Endothelial cell of umbilical vein (primary cell): ENCODE results near the gene EEF1AKMT2. TPM values are rescaled to one million over a fixed set of nuclear protein-coding genes. Genes with fewer than 3 reads are reported as not detected.

ENCODE experiments used
- BruUV-seq: library from RNA; stranded (reverse); fragments of 400-500 nt; replicated peaks from 2 replicates; lab custom pipeline; 2021; lab: Mats Ljungman, UMichigan
- CTCF ChIA-PET: fragments of 300-600, 350-600 bp; sonication (Branson Sonifier 250); formaldehyde crosslinking; loops from one replicate; lab custom pipeline; 2021; ENCODE audit warnings: antibody characterized with exemption, inconsistent platforms; lab: Charles Lee
- POLR2A ChIA-PET: fragments of 300-600, 350-600 bp; sonication (Branson Sonifier 250); formaldehyde crosslinking; loops from one replicate; lab custom pipeline; 2021; ENCODE audit warnings: antibody characterized with exemption, inconsistent platforms; lab: Charles Lee
- DNase-seq: peaks from one replicate; pipeline ENCODE4 v3.0.0-alpha.2; 2011; ENCODE audit warnings: low read depth, low spot score
- FAIRE-seq: peaks from 2 replicates; lab custom pipeline; 2011; peaks lifted over from hg19 to GRCh38; lab: Jason Lieb, UNC
- H2AFZ ChIP-seq: 2 replicates; pipeline ENCODE4 v1.6.0; 2012; ENCODE audit warnings: low read depth, low read length, control low read depth, inconsistent platforms
- H3K27ac ChIP-seq: 2 replicates; pipeline ENCODE4 v1.5.1; 2011; ENCODE audit warnings: low read depth, mild to moderate bottlenecking, control low read depth, low read length, moderate library complexity; ENCODE audit not compliant: insufficient read depth
- H3K27me3 ChIP-seq, 2 experiments: 2 replicates each; pipeline versions ENCODE4 v1.6.0 to v1.6.1; 2011; ENCODE audit warnings: low read length in 2 of 2, mixed read lengths in 1 of 2; ENCODE audit not compliant: control insufficient read depth in 2 of 2, insufficient read depth in 2 of 2
- H3K36me3 ChIP-seq, 2 experiments: 2 replicates in 1 of 2; 3 replicates in 1 of 2; pipeline ENCODE4 v1.5.1; 2011; ENCODE audit warnings: low read length in 2 of 2, mild to moderate bottlenecking in 1 of 2, moderate library complexity in 1 of 2; ENCODE audit not compliant: control insufficient read depth in 2 of 2, insufficient read depth in 2 of 2; ENCODE audit errors: extremely low read depth in 1 of 2
- H3K4me1 ChIP-seq: 3 replicates; pipeline ENCODE4 v1.5.1; 2011; ENCODE audit warnings: mild to moderate bottlenecking, low read length; ENCODE audit not compliant: control insufficient read depth, insufficient read depth; ENCODE audit errors: extremely low read depth
- H3K4me2 ChIP-seq: 2 replicates; pipeline ENCODE4 v1.6.1; 2011; ENCODE audit warnings: low read length, control low read depth, mixed read lengths; ENCODE audit not compliant: insufficient read depth
- H3K4me3 ChIP-seq, 3 experiments: fragments of 200-600 bp in 1 of 3; sonication (generic), shearing (Covaris generic) in 1 of 3; replicated peaks in 1 of 3; 2 replicates each; pipeline ENCODE4 v1.5.1; 2011 to 2016; ENCODE audit warnings: control low read depth in 3 of 3, low read length in 3 of 3, mild to moderate bottlenecking in 2 of 3, inconsistent platforms in 1 of 3, low read depth in 1 of 3, moderate library complexity in 1 of 3; ENCODE audit not compliant: insufficient read depth in 1 of 3
- H3K79me2 ChIP-seq: 2 replicates; pipeline ENCODE4 v1.6.0; 2012; ENCODE audit warnings: low read length, inconsistent platforms; ENCODE audit not compliant: control insufficient read depth, insufficient read depth
- H3K9ac ChIP-seq: replicated peaks from 2 replicates; pipeline ENCODE3; 2011; ENCODE audit warnings: low read length, control low read depth; ENCODE audit not compliant: insufficient read depth; ENCODE audit errors: extremely low read depth
- H3K9me1 ChIP-seq: replicated peaks from 3 replicates; pipeline ENCODE4 v1.6.0; 2011; ENCODE audit warnings: mild to moderate bottlenecking, low read length; ENCODE audit not compliant: control insufficient read depth, insufficient read depth; ENCODE audit errors: extremely low read depth
- H3K9me3 ChIP-seq: replicated peaks from 2 replicates; pipeline ENCODE4 v1.5.1; 2012; ENCODE audit warnings: low read length, inconsistent platforms; ENCODE audit not compliant: control insufficient read depth, insufficient read depth
- H4K20me1 ChIP-seq: replicated peaks from 2 replicates; pipeline ENCODE3; 2011; ENCODE audit warnings: mild to moderate bottlenecking, low read length; ENCODE audit not compliant: control insufficient read depth, insufficient read depth; ENCODE audit errors: extremely low read depth
- CTCF ChIP-seq, 2 donors: IDR thresholded peaks; 1 replicate in 1 of 2; 2 replicates in 1 of 2; pipeline ENCODE4 v1.5.1; 2011; ENCODE audit warnings: low read length in 2 of 2, mild to moderate bottlenecking in 2 of 2, moderate library complexity in 2 of 2, control low read depth in 1 of 2, inconsistent platforms in 1 of 2, low read depth in 1 of 2; ENCODE audit not compliant: insufficient read depth in 1 of 2; ENCODE audit errors: extremely low read depth in 1 of 2
- EZH2 ChIP-seq: IDR thresholded peaks from 2 replicates; pipeline ENCODE4 v1.6.1; 2012; ENCODE audit warnings: borderline replicate concordance, low read depth, mild to moderate bottlenecking, moderate library complexity, low read length, inconsistent platforms; ENCODE audit not compliant: severe bottlenecking
- FOS ChIP-seq: IDR thresholded peaks from 2 replicates; pipeline ENCODE4 v1.6.1; 2011; ENCODE audit warnings: mild to moderate bottlenecking, low read length, moderate library complexity, borderline replicate concordance; ENCODE audit not compliant: insufficient read depth
- GATA2 ChIP-seq: IDR thresholded peaks from 2 replicates; pipeline ENCODE4 v1.7.0; 2011; ENCODE audit warnings: low read depth, mild to moderate bottlenecking, moderate library complexity, mixed read lengths, low read length; ENCODE audit not compliant: insufficient read length, insufficient read depth
- JUN ChIP-seq: IDR thresholded peaks from 2 replicates; pipeline ENCODE4 v1.6.1; 2011; ENCODE audit warnings: borderline replicate concordance, low read depth; ENCODE audit not compliant: insufficient read length, insufficient read depth
- MAX ChIP-seq: IDR thresholded peaks from 2 replicates; pipeline ENCODE4 v1.6.1; 2011; ENCODE audit not compliant: insufficient read depth, insufficient read length
- MYC ChIP-seq: IDR thresholded peaks from one replicate; pipeline ENCODE4 v1.6.1; 2011; ENCODE audit warnings: mild to moderate bottlenecking, low read depth, low read length
- POLR2A ChIP-seq: IDR thresholded peaks from 2 replicates; pipeline ENCODE4 v1.6.1; 2012; ENCODE audit warnings: low read depth, mild to moderate bottlenecking, control low read depth, low read length
- POLR2AphosphoS5 ChIP-seq: IDR thresholded peaks from 2 replicates; pipeline ENCODE4 v1.6.1; 2012; ENCODE audit warnings: low read depth, mild to moderate bottlenecking, control low read depth, low read length, moderate library complexity; ENCODE audit not compliant: insufficient read depth
- dilution Hi-C: fragments of 300-500 bp; cut with MboI; formaldehyde crosslinking; loops from one replicate; pipeline ENCODE4 v1.15.0; 2019; ENCODE audit warnings: low sequenced_read_pairs; ENCODE audit not compliant: extremely low pct_ligation_motif_present
- intact Hi-C: fragments of 100-400 bp; cut with micrococcal nuclease; formaldehyde crosslinking; loops from one replicate; pipeline ENCODE4 v1.10.0; 2022
- polyA plus RNA-seq, 4 experiments: library from polyadenylated mRNA; depleted of rRNA in 3 of 4; stranded (reverse) in 3 of 4; unstranded in 1 of 4; fragments of >200 nt; gene quantifications; 2 replicates each; pipeline versions ENCODE4 v1.2.1 to v1.2.3, GENCODE V29; 2011 to 2012; ENCODE audit warnings: missing spikeins in 1 of 4
- total RNA-seq: library from RNA; stranded (reverse); gene quantifications from 2 replicates; pipeline ENCODE4 v1.2.3, GENCODE V29; 2021

EEF1AKMT2 gene
- total and polyA plus RNA-seq, 2 donors (not counting 3 experiments of a cell fraction or from before 2014, with no cell fraction given), result 8.5 to 21.3 TPM

GRCh38 chr10:124827474-124827873, 35.8 kb upstream of the EEF1AKMT2 start:
- no peaks in the 10 kb centered on the region for H3K9me1 ChIP-seq
- no peaks in the 10 kb centered on the region for H3K79me2 ChIP-seq
- no TSS peak for BruUV-seq
- no peak overlapping the region for H3K4me3 ChIP-seq
- no peak overlapping the region for H3K9ac ChIP-seq
- DNase-seq, result peak; percentile 36
- H2AFZ ChIP-seq, result no peak overlapping the region
- FAIRE-seq, result no peak
- peak; percentile 26 to 35 for TF ChIP-seq CTCF (IDR thresholded peaks at IDR 0.05; ENCODE audit: extremely low read depth in 1 of 2, insufficient read depth in 1 of 2, low read depth in 1 of 2, low read length in 2 of 2)
- no peak for TF ChIP-seq POLR2A
- TF ChIP-seq GATA2, result no peak
- TF ChIP-seq MAX, result no peak
- CTCF ChIA-PET, result interaction anchor here (0.7 to 6.3 kb wide), 17 partner anchors 8 to 297 kb away, joined by 3 to 58 read pairs (median 5); partner anchors contain the start of gene EEF1AKMT2
- no peak overlapping the region for H3K27ac ChIP-seq
- no peaks in the 10 kb centered on the region for H3K4me1 ChIP-seq
- H3K27me3 ChIP-seq, result no peaks in the 10 kb centered on the region
- peaks cover 12 to 17% of the 10 kb centered on the region in 2 experiments for H3K36me3 ChIP-seq
- intact Hi-C loops, result loop anchor here (1.0 to 2.0 kb wide), 3 partner anchors 83 to 297 kb away; partner anchors contain the start of gene FAM53B
- POLR2A ChIA-PET, result no interaction called here
- H3K4me2 ChIP-seq, result no peak overlapping the region
- dilution Hi-C loops, result no loop called here
- no peaks in the 10 kb centered on the region for H3K9me3 ChIP-seq
- no peaks in the 10 kb centered on the region for H4K20me1 ChIP-seq

GRCh38 chr10:124826262-124826661, 34.6 kb upstream of the EEF1AKMT2 start:
- Histone ChIP-seq H3K27me3 (no peaks in the 10 kb centered on the region), H3K9ac (no peak overlapping the region), H3K9me3 (no peaks in the 10 kb centered on the region), H3K4me2 (no peak overlapping the region), H3K79me2 (no peaks in the 10 kb centered on the region), H2AFZ (no peak overlapping the region), H3K36me3 (peaks cover 10 to 17% of the 10 kb centered on the region in 2 experiments), H3K4me3 (no peak overlapping the region), H3K9me1 (no peaks in the 10 kb centered on the region), H3K27ac (no peak overlapping the region), H4K20me1 (no peaks in the 10 kb centered on the region), H3K4me1 (no peaks in the 10 kb centered on the region)
- dilution Hi-C loops, result no loop called here
- POLR2A ChIA-PET, result interaction anchor here (0.7 kb wide), 1 partner anchor 296 kb away, joined by 3 read pairs; no protein-coding TSS in a partner anchor
- DNase-seq (no peak), FAIRE-seq (no peak)
- BruUV-seq, result no TSS peak
- CTCF ChIA-PET, result interaction anchor here (1.0 to 6.3 kb wide), 12 partner anchors 7 to 296 kb away, joined by 3 to 58 read pairs (median 4); no protein-coding TSS in a partner anchor
- intact Hi-C loops, result loop anchor here (2.0 kb wide), 1 partner anchor 81 kb away; the partner anchor contains the start of gene FAM53B
- TF ChIP-seq CTCF (IDR thresholded peaks at IDR 0.05; ENCODE audit: extremely low read depth in 1 of 2, insufficient read depth in 1 of 2, low read depth in 1 of 2, low read length in 2 of 2), result no peak
- TF ChIP-seq MYC, result no peak
- TF ChIP-seq EZH2, result no peak
- no peak for TF ChIP-seq POLR2A
- no peak for TF ChIP-seq JUN
- no peak for TF ChIP-seq GATA2
- no peak for TF ChIP-seq POLR2AphosphoS5
- no peak for TF ChIP-seq MAX
- TF ChIP-seq FOS, result no peak
